A549 (cell line): ENCODE measurements around the gene KIF21B. TPM values are rescaled to one million over a fixed set of nuclear protein-coding genes. Genes with fewer than 3 reads are reported as not detected.

Experiments
- ATAC-seq, 2 experiments: fragments of 200-7000 bp in 1 of 2; fragments of >200 bp in 1 of 2; cut with Nextera tagmentation in 1 of 2; cut with Tn5 transposase in 1 of 2; 3 replicates each; pipeline versions ENCODE4 v1.8.0 to v1.9.1; 2018 to 2020; ENCODE audit warnings: mild to moderate bottlenecking in 1 of 2, moderate library complexity in 1 of 2
- CTCF ChIA-PET: fragments of 300-600 bp; sonication (Branson Sonifier 250); formaldehyde crosslinking; extraction: SDS; loops from one replicate; lab custom pipeline; 2021; ENCODE audit warnings: antibody characterized with exemption, inconsistent platforms; lab: Yijun Ruan, JAX
- POLR2A ChIA-PET: fragments of 350-600 bp; formaldehyde crosslinking; extraction: SDS; loops from one replicate; lab custom pipeline; 2021; ENCODE audit warnings: antibody characterized with exemption, inconsistent platforms; lab: Yijun Ruan, JAX
- DNase-seq, 2 experiments: peaks; one replicate each; pipeline versions ENCODE4 v3.0.0 to v3.0.0-alpha.2; 2011 to 2016; ENCODE audit warnings: low read depth in 1 of 2, low spot score in 1 of 2
- FAIRE-seq: peaks from 2 replicates; lab custom pipeline; 2011; peaks lifted over from hg19 to GRCh38; lab: Jason Lieb, UNC
- H3K27ac ChIP-seq, 2 experiments: fragments of >200 bp; sonication (Bioruptor Twin); formaldehyde crosslinking; 3 replicates each; pipeline ENCODE4 v1.5.1; 2016 to 2017
- H3K4me1 ChIP-seq: fragments of >200 bp; sonication (Bioruptor Twin); formaldehyde crosslinking; 3 replicates; pipeline ENCODE4 v1.6.1; 2016
- H3K4me2 ChIP-seq: fragments of >200 bp; sonication (Bioruptor Twin); formaldehyde crosslinking; 3 replicates; pipeline ENCODE4 v1.6.1; 2016
- H3K4me3 ChIP-seq: fragments of >200 bp; sonication (Bioruptor Twin); formaldehyde crosslinking; 3 replicates; pipeline ENCODE4 v1.5.1; 2016
- H3K9me3 ChIP-seq: fragments of >200 bp; sonication (Bioruptor Twin); formaldehyde crosslinking; 3 replicates; pipeline ENCODE4 v1.6.1; 2016
- CEBPB ChIP-seq, 2 experiments: fragments of >200 bp in 1 of 2; sonication (Bioruptor Twin) in 1 of 2; formaldehyde crosslinking in 1 of 2; IDR thresholded peaks; 2 replicates each; pipeline ENCODE4 v1.6.1; 2012 to 2016
- CHD4 ChIP-seq: fragments of 200-600 bp; sonication (generic); IDR thresholded peaks from 2 replicates; pipeline ENCODE4 v1.6.1; 2016; ENCODE audit warnings: antibody characterized with exemption, mild to moderate bottlenecking, borderline replicate concordance
- E2F6 ChIP-seq: IDR thresholded peaks from 2 replicates; pipeline ENCODE4 v1.6.1; 2012; ENCODE audit warnings: low read depth, borderline replicate concordance
- EHMT2 ChIP-seq: fragments of 200-600 bp; sonication (generic); IDR thresholded peaks from 2 replicates; pipeline ENCODE4 v1.6.1; 2016; ENCODE audit warnings: antibody characterized with exemption, low read depth, mild to moderate bottlenecking, moderate library complexity
- EP300 ChIP-seq, 2 experiments: fragments of >200 bp; sonication (Bioruptor Twin); formaldehyde crosslinking; IDR thresholded peaks; 2 replicates in 1 of 2; 3 replicates in 1 of 2; pipeline ENCODE4 v1.6.1; 2016 to 2017
- FOSB ChIP-seq: fragments of 250-450 bp; sonication (Bioruptor Pico); IDR thresholded peaks from 2 replicates; pipeline ENCODE4 v1.5.0; 2020; ENCODE audit warnings: mild to moderate bottlenecking, moderate library complexity
- FOSL2 ChIP-seq, 2 experiments: fragments of 450-650 bp in 1 of 2; fragments of >200 bp in 1 of 2; sonication (Bioruptor Twin) in 1 of 2; formaldehyde crosslinking; IDR thresholded peaks; 2 replicates each; pipeline versions ENCODE4 v1.5.0 to v1.6.1; 2016 to 2020; ENCODE audit warnings: mild to moderate bottlenecking in 1 of 2, moderate library complexity in 1 of 2
- FOXS1 ChIP-seq: fragments of 250-450 bp; sonication (Bioruptor Pico); IDR thresholded peaks from 2 replicates; pipeline ENCODE4 v1.5.0; 2020; ENCODE audit warnings: mild to moderate bottlenecking, moderate library complexity
- GATA3 ChIP-seq: IDR thresholded peaks from 2 replicates; pipeline ENCODE4 v1.6.1; 2012; ENCODE audit warnings: borderline replicate concordance
- HES2 ChIP-seq: fragments of >200 bp; sonication (Bioruptor Twin); formaldehyde crosslinking; IDR thresholded peaks from 2 replicates; pipeline ENCODE4 v1.6.1; 2016
- HEYL ChIP-seq: fragments of 250-450 bp; sonication (Bioruptor Pico); IDR thresholded peaks from 2 replicates; pipeline ENCODE4 v1.8.0; 2021; ENCODE audit warnings: mild to moderate bottlenecking, moderate library complexity
- HOXA7 ChIP-seq: fragments of 250-450 bp; sonication (Bioruptor Pico); IDR thresholded peaks from 2 replicates; pipeline ENCODE4 v1.5.0; 2020; ENCODE audit warnings: mild to moderate bottlenecking, moderate library complexity
- HOXB5 ChIP-seq: fragments of 250-450 bp; sonication (Bioruptor Pico); IDR thresholded peaks from 2 replicates; pipeline ENCODE4 v1.5.0; 2020; ENCODE audit warnings: mild to moderate bottlenecking, moderate library complexity
- JUNB ChIP-seq: fragments of >200 bp; sonication (Bioruptor Twin); formaldehyde crosslinking; IDR thresholded peaks from 2 replicates; pipeline ENCODE4 v1.6.1; 2016
- KDM1A ChIP-seq: fragments of 200-600 bp; sonication (generic); IDR thresholded peaks from 2 replicates; pipeline ENCODE4 v1.6.1; 2016; ENCODE audit warnings: low read depth, mild to moderate bottlenecking
- MAFK ChIP-seq: fragments of 450-650 bp; IDR thresholded peaks from 2 replicates; pipeline ENCODE4 v1.6.1; 2014; ENCODE audit not compliant: partially characterized antibody
- MAZ ChIP-seq: fragments of 150-350 bp; IDR thresholded peaks from 2 replicates; pipeline ENCODE4 v1.6.1; 2014; ENCODE audit warnings: antibody characterized with exemption, low read depth, low read length, borderline replicate concordance
- NR3C1 ChIP-seq: fragments of >200 bp; sonication (Bioruptor Twin); formaldehyde crosslinking; IDR thresholded peaks from 3 replicates; pipeline ENCODE4 v1.6.1; 2017
- PHF8 ChIP-seq: fragments of 200-600 bp; sonication (generic); IDR thresholded peaks from 2 replicates; pipeline ENCODE4 v1.6.1; 2016; ENCODE audit warnings: low read depth, mild to moderate bottlenecking, antibody characterized with exemption, moderate library complexity, borderline replicate concordance
- POLR2A ChIP-seq: IDR thresholded peaks from 2 replicates; pipeline ENCODE4 v1.6.1; 2012; ENCODE audit warnings: mild to moderate bottlenecking, low read length
- RCOR1 ChIP-seq: fragments of 150-350 bp; IDR thresholded peaks from 2 replicates; pipeline ENCODE4 v1.6.1; 2014; ENCODE audit warnings: antibody characterized with exemption, low read length, low read depth
- RNF2 ChIP-seq: fragments of 200-600 bp; sonication (generic); IDR thresholded peaks from 2 replicates; pipeline ENCODE4 v1.6.1; 2016; ENCODE audit warnings: low read depth, mild to moderate bottlenecking, antibody characterized with exemption, moderate library complexity, borderline replicate concordance
- SMC3 ChIP-seq: fragments of >200 bp; sonication (Bioruptor Twin); formaldehyde crosslinking; IDR thresholded peaks from 3 replicates; pipeline ENCODE4 v1.6.1; 2018; ENCODE audit warnings: inconsistent platforms
- SREBF2 ChIP-seq: fragments of 450-650 bp; IDR thresholded peaks from 2 replicates; pipeline ENCODE4 v1.6.1; 2014; ENCODE audit warnings: mild to moderate bottlenecking, moderate library complexity
- TFCP2L1 ChIP-seq: fragments of 250-450 bp; sonication (Bioruptor Pico); IDR thresholded peaks from 2 replicates; pipeline ENCODE4 v1.5.0; 2021; ENCODE audit warnings: mild to moderate bottlenecking
- TP53 ChIP-seq: fragments of 250-450 bp; sonication (Bioruptor Pico); IDR thresholded peaks from 2 replicates; pipeline ENCODE4 v1.5.0; 2021; ENCODE audit warnings: mild to moderate bottlenecking, moderate library complexity
- ZFP36 ChIP-seq: fragments of 450-650 bp; IDR thresholded peaks from 2 replicates; pipeline ENCODE4 v1.6.1; 2014; ENCODE audit warnings: borderline replicate concordance; ENCODE audit not compliant: partially characterized antibody
- ZSCAN20 ChIP-seq: fragments of 250-450 bp; sonication (Bioruptor Pico); IDR thresholded peaks from 2 replicates; pipeline ENCODE4 v1.8.0; 2022; ENCODE audit warnings: mild to moderate bottlenecking, moderate library complexity
- WGBS: methylation state at CpG from one replicate; pipeline ENCODE4 v1.1.6; 2017; ENCODE audit errors: missing lambda C conversion rate; 5-methylcytosine and 5-hydroxymethylcytosine counted together
- polyA plus RNA-seq, 4 experiments: library from polyadenylated mRNA; depleted of rRNA in 3 of 4; stranded (reverse); fragments of >200 nt; fragmentation: RNase III in 1 of 4; extraction: RNeasy Plus Mini Kit Qiagen cat#74134 plus additional on column Dnase treatment in 1 of 4; gene quantifications; 2 replicates in 3 of 4; 3 replicates in 1 of 4; pipeline ENCODE4 v1.2.3, GENCODE V29; 2011 to 2017
- TF ChIP-seq, protein P1 (sequence below): IDR thresholded peaks from 2 replicates; pipeline ENCODE4 v1.6.1; 2012
- TF ChIP-seq, protein P2 (sequence below): IDR thresholded peaks from 2 replicates; pipeline ENCODE4 v1.6.1; 2012
- TF ChIP-seq, protein P3 (sequence below): fragments of >200 bp; sonication (Bioruptor Twin); formaldehyde crosslinking; IDR thresholded peaks from 3 replicates; pipeline ENCODE4 v1.6.1; 2016
- TF ChIP-seq, protein P4 (sequence below): fragments of 450-650 bp; IDR thresholded peaks from 2 replicates; pipeline ENCODE4 v1.6.1; 2014; ENCODE audit warnings: antibody characterized with exemption

Gene KIF21B
- polyA plus RNA-seq, 2 of the 4 experiments (the other 2 are of a cell fraction) = 1.4 to 3.8 TPM

DNA sequence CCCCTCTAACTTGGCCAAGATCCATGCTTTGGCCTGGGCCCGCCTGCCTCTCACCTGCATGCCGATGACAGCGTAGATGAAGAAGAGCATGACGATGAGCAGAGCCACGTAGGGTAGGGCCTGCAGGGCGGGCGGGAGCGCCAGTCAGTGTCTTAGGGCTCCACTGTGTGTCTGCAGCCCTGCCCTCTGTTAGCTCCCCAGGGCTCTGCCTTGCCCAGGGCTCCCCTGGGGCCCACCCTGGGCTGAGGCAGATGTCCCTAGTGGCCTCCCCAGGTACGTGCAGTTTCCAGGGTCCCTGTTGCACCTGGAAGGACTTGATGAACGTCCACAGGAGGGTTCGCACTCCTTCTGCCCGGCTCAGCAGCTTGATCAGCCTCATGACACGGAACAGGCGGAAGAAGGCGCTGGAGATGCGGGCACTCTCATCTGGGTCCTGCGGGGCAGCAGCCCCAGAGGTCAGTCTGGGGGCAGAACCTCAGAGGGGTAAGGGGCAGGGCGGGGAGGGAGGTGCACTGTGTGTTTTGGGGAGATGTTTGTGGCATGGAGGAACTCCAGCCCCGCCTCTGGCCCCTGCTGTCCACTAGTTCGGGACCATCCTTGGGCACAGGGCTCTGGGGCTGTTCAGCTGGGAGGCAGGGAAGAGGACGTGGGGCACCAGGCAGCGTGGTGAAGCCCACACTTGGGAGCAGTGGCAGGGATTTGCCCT lies 29.8 kb upstream of the KIF21B start (continued):
- TF ChIP-seq MAZ (no peak), GATA3 (no peak)

DNA sequence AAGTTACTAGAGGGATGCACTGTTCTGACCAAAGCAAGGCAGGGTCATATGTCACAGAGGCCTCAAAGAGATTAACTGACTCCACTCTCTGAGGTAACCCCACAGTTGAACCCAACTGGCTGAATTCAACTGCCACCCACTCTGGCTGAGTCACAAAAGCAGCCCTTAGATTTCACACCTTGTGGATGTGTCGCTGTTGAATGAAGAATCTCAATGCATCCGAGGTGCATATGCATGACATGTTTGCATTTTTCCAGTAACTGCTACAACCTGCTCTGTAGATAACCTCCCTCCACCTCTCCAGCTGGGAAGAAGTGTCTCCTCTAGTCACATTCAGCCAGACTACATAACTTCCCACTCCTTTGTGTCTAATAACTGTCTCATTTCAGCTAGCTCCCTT lies 27.9 kb upstream of the KIF21B start:
- 60% methylated on average over 2 of the region's 2 CpGs for WGBS
- FAIRE-seq = no peak
- DNase-seq = no peak
- Histone ChIP-seq H3K4me3 (no peak overlapping the region), H3K27ac (no peak overlapping the region), H3K9me3 (no peaks in the 10 kb centered on the region), H3K4me1 (no peaks in the 10 kb centered on the region), H3K4me2 (no peak overlapping the region)
- CTCF ChIA-PET = interaction anchor here (0.9 to 1.6 kb wide), 3 partner anchors 10 to 80 kb away, joined by 3 to 6 read pairs (median 3); no protein-coding TSS in a partner anchor
- POLR2A ChIA-PET = no interaction called here
- no peak for ATAC-seq
- TF ChIP-seq SMC3 = no peak
- no peak for TF ChIP-seq CHD4
- TF ChIP-seq KDM1A = no peak
- no peak for TF ChIP-seq CEBPB (IDR thresholded peaks at IDR 0.05)
- TF ChIP-seq EHMT2 = no peak
- TF ChIP-seq HOXA7 (CRISPR knock-in tag) = no peak
- TF ChIP-seq, protein P1, sequence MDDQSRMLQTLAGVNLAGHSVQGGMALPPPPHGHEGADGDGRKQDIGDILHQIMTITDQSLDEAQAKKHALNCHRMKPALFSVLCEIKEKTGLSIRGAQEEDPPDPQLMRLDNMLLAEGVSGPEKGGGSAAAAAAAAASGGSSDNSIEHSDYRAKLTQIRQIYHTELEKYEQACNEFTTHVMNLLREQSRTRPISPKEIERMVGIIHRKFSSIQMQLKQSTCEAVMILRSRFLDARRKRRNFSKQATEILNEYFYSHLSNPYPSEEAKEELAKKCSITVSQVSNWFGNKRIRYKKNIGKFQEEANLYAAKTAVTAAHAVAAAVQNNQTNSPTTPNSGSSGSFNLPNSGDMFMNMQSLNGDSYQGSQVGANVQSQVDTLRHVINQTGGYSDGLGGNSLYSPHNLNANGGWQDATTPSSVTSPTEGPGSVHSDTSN = no peak
- TF ChIP-seq, protein P2, sequence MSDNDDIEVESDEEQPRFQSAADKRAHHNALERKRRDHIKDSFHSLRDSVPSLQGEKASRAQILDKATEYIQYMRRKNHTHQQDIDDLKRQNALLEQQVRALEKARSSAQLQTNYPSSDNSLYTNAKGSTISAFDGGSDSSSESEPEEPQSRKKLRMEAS = no peak
- no peak for TF ChIP-seq FOXS1 (CRISPR knock-in tag)
- TF ChIP-seq HEYL (CRISPR knock-in tag) = no peak
- no peak for TF ChIP-seq EP300 (IDR thresholded peaks at IDR 0.05)
- no peak for TF ChIP-seq FOSB
- no peak for TF ChIP-seq NR3C1
- no peak for TF ChIP-seq ZFP36
- TF ChIP-seq, protein P3, sequence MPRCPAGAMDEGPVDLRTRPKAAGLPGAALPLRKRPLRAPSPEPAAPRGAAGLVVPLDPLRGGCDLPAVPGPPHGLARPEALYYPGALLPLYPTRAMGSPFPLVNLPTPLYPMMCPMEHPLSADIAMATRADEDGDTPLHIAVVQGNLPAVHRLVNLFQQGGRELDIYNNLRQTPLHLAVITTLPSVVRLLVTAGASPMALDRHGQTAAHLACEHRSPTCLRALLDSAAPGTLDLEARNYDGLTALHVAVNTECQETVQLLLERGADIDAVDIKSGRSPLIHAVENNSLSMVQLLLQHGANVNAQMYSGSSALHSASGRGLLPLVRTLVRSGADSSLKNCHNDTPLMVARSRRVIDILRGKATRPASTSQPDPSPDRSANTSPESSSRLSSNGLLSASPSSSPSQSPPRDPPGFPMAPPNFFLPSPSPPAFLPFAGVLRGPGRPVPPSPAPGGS = no peak
- no peak for TF ChIP-seq RCOR1
- no peak for TF ChIP-seq TFCP2L1
- TF ChIP-seq PHF8 = no peak
- TF ChIP-seq ZSCAN20 (CRISPR knock-in tag) = no peak
- TF ChIP-seq POLR2A = no peak

- 74% methylated on average over 5 of the region's 5 CpGs for WGBS
- no peak overlapping the region for H3K4me2 ChIP-seq
- no peak for FAIRE-seq
- no peak for DNase-seq
- H3K4me1 ChIP-seq = no peaks in the 10 kb centered on the region
- no peaks in the 10 kb centered on the region for H3K9me3 ChIP-seq
- CTCF ChIA-PET = interaction anchor here (0.7 to 5.3 kb wide), 7 partner anchors 9 to 89 kb away, joined by 3 to 28 read pairs (median 3); no protein-coding TSS in a partner anchor
- H3K4me3 ChIP-seq = no peak overlapping the region
- POLR2A ChIA-PET = no interaction called here
- H3K27ac ChIP-seq = no peak overlapping the region
- no peak for ATAC-seq
- TF ChIP-seq TFCP2L1 = no peak
- no peak for TF ChIP-seq KDM1A
- TF ChIP-seq RNF2 = no peak
- TF ChIP-seq TP53 (CRISPR knock-in tag) = no peak
- no peak for TF ChIP-seq SMC3
- no peak for TF ChIP-seq FOSL2 (IDR thresholded peaks at IDR 0.05)
- no peak for TF ChIP-seq FOSL2 (CRISPR knock-in tag; IDR thresholded peaks at IDR 0.05)
- TF ChIP-seq E2F6 = no peak
- no peak for TF ChIP-seq HOXB5 (CRISPR knock-in tag)
- TF ChIP-seq, protein P4, sequence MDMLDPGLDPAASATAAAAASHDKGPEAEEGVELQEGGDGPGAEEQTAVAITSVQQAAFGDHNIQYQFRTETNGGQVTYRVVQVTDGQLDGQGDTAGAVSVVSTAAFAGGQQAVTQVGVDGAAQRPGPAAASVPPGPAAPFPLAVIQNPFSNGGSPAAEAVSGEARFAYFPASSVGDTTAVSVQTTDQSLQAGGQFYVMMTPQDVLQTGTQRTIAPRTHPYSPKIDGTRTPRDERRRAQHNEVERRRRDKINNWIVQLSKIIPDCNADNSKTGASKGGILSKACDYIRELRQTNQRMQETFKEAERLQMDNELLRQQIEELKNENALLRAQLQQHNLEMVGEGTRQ = no peak
- no peak for TF ChIP-seq SREBF2
- TF ChIP-seq JUNB = no peak
- no peak for TF ChIP-seq HES2
- no peak for TF ChIP-seq PHF8
- TF ChIP-seq MAFK = no peak
Measured at GRCh38 chr1:201050515-201051277, 27.2 kb upstream of the KIF21B start.
